ENCODE measurements around the gene VSIG10L.

DNA sequence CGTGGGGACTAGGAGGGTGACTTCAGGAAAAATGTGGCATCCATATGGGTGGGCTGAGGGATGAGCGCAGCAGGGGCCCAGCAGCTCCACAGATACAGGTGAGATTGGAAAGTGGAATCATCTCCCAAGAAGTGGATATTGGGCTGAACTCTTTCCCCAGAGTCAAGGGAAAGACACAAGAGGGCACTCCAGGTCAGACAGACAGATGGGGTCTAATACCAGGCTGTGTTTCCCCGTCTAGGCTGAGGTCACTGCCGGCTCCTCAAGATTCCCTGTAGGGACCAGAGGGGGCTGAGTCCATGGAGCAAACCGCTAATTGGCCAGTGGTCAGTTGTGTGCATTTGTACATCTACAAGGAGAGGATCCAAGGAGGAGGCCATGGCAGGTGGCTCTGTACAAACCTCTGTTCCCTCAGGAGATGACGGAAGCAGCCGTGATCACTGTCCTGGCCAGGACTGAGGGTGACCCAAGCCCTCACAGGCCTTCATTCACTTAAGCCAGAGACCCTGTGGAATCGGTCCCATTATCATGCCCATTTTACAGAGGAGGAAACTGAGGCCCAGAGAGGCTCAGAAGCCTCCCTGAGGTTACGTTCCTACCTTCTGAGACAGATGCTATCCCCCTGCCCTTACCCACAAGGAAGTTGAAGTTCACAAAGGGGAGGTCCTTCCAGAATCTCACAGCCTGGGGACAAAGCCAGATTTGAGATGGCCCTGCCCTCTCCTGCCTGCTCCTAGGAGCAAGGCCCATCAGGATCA, 45.4 kb downstream of the VSIG10L start:
- TF ChIP-seq GATA2 (IDR thresholded peaks at IDR 0.05; ENCODE audit: low read depth, low read length): no peak
- TF ChIP-seq GATA3 (IDR thresholded peaks at IDR 0.05; ENCODE audit: low read depth, low read length): no peak

All from SH-SY5Y (cell line).